ENCODE data around the gene CACNA1G. TPM values are rescaled to one million over a fixed set of nuclear protein-coding genes. Genes with fewer than 3 reads are reported as not detected.

CACNA1G gene
- total RNA-seq: not detected
- total RNA-seq (2013): not detected

GRCh38 chr17:50560185-50560824 lies at the start of gene CACNA1G:
Gene CACNA1G (plus strand): TSS chr17:50560715. CDS start chr17:50561460, 745 bp downstream.
- no peak within 1 kb of the TSS for H3K27ac ChIP-seq (ENCODE audit: low read length)
- ATAC-seq: peak; percentile 87 to 93 (median 90)
- H3K4me3 ChIP-seq (ENCODE audit: low read length): peak within 1 kb of the TSS; percentile 28
- no peaks in the 10 kb centered on the region for H3K36me3 ChIP-seq (ENCODE audit: control insufficient read depth, insufficient read depth, low read length)
- Mint-ChIP-seq H3K4me1 (peaks cover 19 to 26% of the 10 kb centered on the region in 2 donors), H3K4me3 (peak within 1 kb of the TSS; percentile 82), H3K27ac (peak within 1 kb of the TSS in 1 of 2 donors; percentile 29), H3K36me3 (no peaks in the 10 kb centered on the region), H3K27me3 (ENCODE audit: low read depth in 2 of 2) (peaks cover 24 to 51% of the 10 kb centered on the region in 2 donors), H3K9me3 (no peaks in the 10 kb centered on the region)
- peaks cover 38% of the 10 kb centered on the region for H3K4me1 ChIP-seq (ENCODE audit: control insufficient read depth, insufficient read depth, low read length)
- peaks cover 43% of the 10 kb centered on the region for H3K27me3 ChIP-seq (ENCODE audit: control insufficient read depth, insufficient read depth, low read length)
- H3K9me3 ChIP-seq (ENCODE audit: control insufficient read depth, insufficient read depth, low read length): no peaks in the 10 kb centered on the region
- 1% methylated on average over 56 of the region's 56 CpGs for WGBS (ENCODE audit: insufficient coverage)
- peak; percentile 86 to 91 for DNase-seq
- no peak for TF ChIP-seq CTCF (IDR thresholded peaks at IDR 0.05)
- intact Hi-C loops (cut with micrococcal nuclease): loop anchor here (2.0 kb wide), 1 partner anchor 14 kb away; the partner anchor contains the start of gene SPATA20

GRCh38 chr17:50511058-50511457 lies 49.5 kb upstream of the CACNA1G start:
- no peak for TF ChIP-seq CTCF (IDR thresholded peaks at IDR 0.05)
- peak in 1 of 2 donors; percentile 61 for DNase-seq
- no peak for ATAC-seq
- H3K27ac Mint-ChIP-seq: no peak overlapping the region
- intact Hi-C loops (cut with micrococcal nuclease): no loop called here
- Histone ChIP-seq H3K9me3 (ENCODE audit: control insufficient read depth, insufficient read depth, low read length) (no peaks in the 10 kb centered on the region), H3K4me1 (ENCODE audit: control insufficient read depth, insufficient read depth, low read length) (peaks cover 13% of the 10 kb centered on the region), H3K36me3 (ENCODE audit: control insufficient read depth, insufficient read depth, low read length) (no peaks in the 10 kb centered on the region), H3K27me3 (ENCODE audit: control insufficient read depth, insufficient read depth, low read length) (no peaks in the 10 kb centered on the region), H3K4me3 (ENCODE audit: low read length) (no peak overlapping the region), H3K27ac (ENCODE audit: low read length) (no peak overlapping the region)
- peaks cover 8 to 20% of the 10 kb centered on the region in 2 donors for H3K4me1 Mint-ChIP-seq
- H3K27me3 Mint-ChIP-seq (ENCODE audit: low read depth in 2 of 2): peaks cover 0 to 17% of the 10 kb centered on the region in 2 donors
- H3K4me3 Mint-ChIP-seq: no peak overlapping the region
- WGBS (ENCODE audit: insufficient coverage): 47% methylated on average over 3 of the region's 3 CpGs
- no peaks in the 10 kb centered on the region for H3K36me3 Mint-ChIP-seq
- no peaks in the 10 kb centered on the region for H3K9me3 Mint-ChIP-seq

- no peak overlapping the region for H3K4me3 ChIP-seq (ENCODE audit: low read length)
- ATAC-seq (no peak), DNase-seq (no peak)
- TF ChIP-seq CTCF (IDR thresholded peaks at IDR 0.05): no peak
- no peak overlapping the region for H3K27ac Mint-ChIP-seq
- no peak overlapping the region for H3K27ac ChIP-seq (ENCODE audit: low read length)
- peaks cover 0 to 19% of the 10 kb centered on the region in 2 donors for H3K27me3 Mint-ChIP-seq (ENCODE audit: low read depth in 2 of 2)
- H3K9me3 Mint-ChIP-seq: no peaks in the 10 kb centered on the region
- H3K4me3 Mint-ChIP-seq: no peak overlapping the region
- peaks cover 6 to 12% of the 10 kb centered on the region in 2 donors for H3K4me1 Mint-ChIP-seq
- H3K9me3 ChIP-seq (ENCODE audit: control insufficient read depth, insufficient read depth, low read length): no peaks in the 10 kb centered on the region
- H3K36me3 ChIP-seq (ENCODE audit: control insufficient read depth, insufficient read depth, low read length): no peaks in the 10 kb centered on the region
- 90% methylated on average over 4 of the region's 4 CpGs for WGBS (ENCODE audit: insufficient coverage)
- no peaks in the 10 kb centered on the region for H3K27me3 ChIP-seq (ENCODE audit: control insufficient read depth, insufficient read depth, low read length)
- no peaks in the 10 kb centered on the region for H3K36me3 Mint-ChIP-seq
- peaks cover 8% of the 10 kb centered on the region for H3K4me1 ChIP-seq (ENCODE audit: control insufficient read depth, insufficient read depth, low read length)
- intact Hi-C loops (cut with micrococcal nuclease): no loop called here
Observed at GRCh38 chr17:50513495-50513894, 47.0 kb upstream of the CACNA1G start.

GRCh38 chr17:50514388-50514787 lies 46.1 kb upstream of the CACNA1G start:
- ATAC-seq: no peak
- intact Hi-C loops (cut with micrococcal nuclease): no loop called here
- H3K9me3 ChIP-seq (ENCODE audit: control insufficient read depth, insufficient read depth, low read length): no peaks in the 10 kb centered on the region
- Mint-ChIP-seq H3K27ac (no peak overlapping the region), H3K9me3 (no peaks in the 10 kb centered on the region), H3K4me1 (peaks cover 0 to 6% of the 10 kb centered on the region in 2 donors), H3K27me3 (ENCODE audit: low read depth in 2 of 2) (peaks cover 0 to 15% of the 10 kb centered on the region in 2 donors), H3K36me3 (no peaks in the 10 kb centered on the region), H3K4me3 (no peak overlapping the region)
- H3K27ac ChIP-seq (ENCODE audit: low read length): no peak overlapping the region
- TF ChIP-seq CTCF (IDR thresholded peaks at IDR 0.05): no peak
- H3K27me3 ChIP-seq (ENCODE audit: control insufficient read depth, insufficient read depth, low read length): no peaks in the 10 kb centered on the region
- WGBS (ENCODE audit: insufficient coverage): 86% methylated on average over 3 of the region's 3 CpGs
- H3K4me3 ChIP-seq (ENCODE audit: low read length): no peak overlapping the region
- DNase-seq: no peak
- H3K4me1 ChIP-seq (ENCODE audit: control insufficient read depth, insufficient read depth, low read length): no peaks in the 10 kb centered on the region
- H3K36me3 ChIP-seq (ENCODE audit: control insufficient read depth, insufficient read depth, low read length): no peaks in the 10 kb centered on the region
